ENCODE data around the gene DENND4A. TPM values are rescaled to one million over a fixed set of nuclear protein-coding genes. Genes with fewer than 3 reads are reported as not detected.

The DENND4A gene
- 10 to 100 TPM; 21.6 to 54.0 (median 35.9) TPM for total RNA-seq

GRCh38 chr15:65792138-65792987 lies at the start of gene DENND4A:
TSS of gene DENND4A (minus strand) at chr15:65792293. CDS start at chr15:65756450, 35,843 bp downstream.
- WGBS, 2 donors, result 0 to 2% methylated on average over 52 to 58 of the region's 63 CpGs
- peaks cover 0 to 41% (median 8%) of the 10 kb centered on the region in 4 donors for H3K4me1 ChIP-seq
- H3K27me3 ChIP-seq, result no peaks in the 10 kb centered on the region
- DNase-seq (ENCODE audit: low spot score in 2 of 2), result peak; percentile 96 to 97
- no peaks in the 10 kb centered on the region for H3K36me3 ChIP-seq
- peak; percentile 54 to 75 for TF ChIP-seq POLR2A (IDR thresholded peaks at IDR 0.05)
- peak in 1 of 5 experiments; percentile 36 for TF ChIP-seq CTCF (IDR thresholded peaks at IDR 0.05)
- peak; percentile 56 to 96 for TF ChIP-seq EP300 (IDR thresholded peaks at IDR 0.05)
- peak within 1 kb of the TSS; percentile 97 to 100 (median 99) for H3K27ac ChIP-seq
- H3K9me3 ChIP-seq, result no peaks in the 10 kb centered on the region
- H3K4me3 ChIP-seq, result peak within 1 kb of the TSS; percentile 79 to 100 (median 99)

- 58 to 60% methylated on average over 11 of the region's 11 CpGs for WGBS, 2 donors
- no peaks in the 10 kb centered on the region for H3K27me3 ChIP-seq
- DNase-seq (ENCODE audit: low spot score in 2 of 2), result no peak
- H3K4me3 ChIP-seq, result no peak overlapping the region
- peaks cover 0 to 4% (median 0%) of the 10 kb centered on the region in 4 donors for H3K4me1 ChIP-seq
- H3K27ac ChIP-seq, result no peak overlapping the region
- no peaks in the 10 kb centered on the region for H3K36me3 ChIP-seq
- no peak for TF ChIP-seq POLR2A (IDR thresholded peaks at IDR 0.05)
- TF ChIP-seq EP300 (IDR thresholded peaks at IDR 0.05), result no peak
- TF ChIP-seq CTCF (IDR thresholded peaks at IDR 0.05), result no peak
- H3K9me3 ChIP-seq, result no peaks in the 10 kb centered on the region
Observed at GRCh38 chr15:65841121-65841930, 49.2 kb upstream of the DENND4A start.

- no peaks in the 10 kb centered on the region for H3K9me3 ChIP-seq
- no peak overlapping the region for H3K4me3 ChIP-seq
- H3K4me1 ChIP-seq, result peaks cover 0 to 8% (median 0%) of the 10 kb centered on the region in 4 donors
- WGBS, 2 donors, result 84 to 85% methylated on average over 4 of the region's 4 CpGs
- TF ChIP-seq CTCF (IDR thresholded peaks at IDR 0.05) (no peak), EP300 (IDR thresholded peaks at IDR 0.05) (no peak), POLR2A (IDR thresholded peaks at IDR 0.05) (no peak)
- no peaks in the 10 kb centered on the region for H3K27me3 ChIP-seq
- DNase-seq (ENCODE audit: low spot score in 2 of 2), result no peak
- no peak overlapping the region for H3K27ac ChIP-seq
- no peaks in the 10 kb centered on the region for H3K36me3 ChIP-seq
Observed at GRCh38 chr15:65839985-65840384, 47.9 kb upstream of the DENND4A start.

- TF ChIP-seq EP300 (IDR thresholded peaks at IDR 0.05) (no peak), POLR2A (IDR thresholded peaks at IDR 0.05) (no peak), CTCF (IDR thresholded peaks at IDR 0.05) (no peak)
- whole genome bisulfite sequencing, 2 donors, result 81 to 89% methylated on average over 5 of the region's 5 CpGs
- no peaks in the 10 kb centered on the region for H3K27me3 ChIP-seq
- H3K27ac ChIP-seq, result no peak overlapping the region
- DNase-seq (ENCODE audit: low spot score in 2 of 2), result no peak
- no peaks in the 10 kb centered on the region for H3K9me3 ChIP-seq
- H3K4me3 ChIP-seq, result no peak overlapping the region
- H3K36me3 ChIP-seq, result no peaks in the 10 kb centered on the region
- peaks cover 0 to 14% (median 0%) of the 10 kb centered on the region in 4 donors for H3K4me1 ChIP-seq
Observed at GRCh38 chr15:65839354-65839901, 47.3 kb upstream of the DENND4A start.

All from tibial nerve (tissue), 4 donors.